Measurements from ENCODE around the gene GSK3A.
A peak's percentile ranks its signal among the peaks of the same experiment; 100 is the strongest.

The GSK3A gene

GRCh38 chr19:42281146-42281826 lies 38.9 kb upstream of the GSK3A start (continued):
- TF ChIP-seq ZBTB26 (tag by site-specific recombination; optimal IDR thresholded peaks at IDR 0.05): no peak
- TF ChIP-seq ZNF433 (tag by site-specific recombination; IDR thresholded peaks at IDR 0.05; ENCODE audit: low read depth): no peak
- TF ChIP-seq AEBP2 (tag by site-specific recombination; IDR thresholded peaks at IDR 0.05; ENCODE audit: borderline replicate concordance): no peak
- TF ChIP-seq KLF7 (tag by site-specific recombination; IDR thresholded peaks at IDR 0.05; ENCODE audit: borderline replicate concordance): peak; percentile 99; the same call in 1 of the 2 replicates
- TF ChIP-seq ZNF362 (tag by site-specific recombination; IDR thresholded peaks at IDR 0.05): no peak

GRCh38 chr19:42280815-42281145 lies 38.4 kb upstream of the GSK3A start:
- POLR2A ChIA-PET: interaction anchor here (1.1 to 12.3 kb wide), 5 partner anchors 13 to 47 kb away, joined by 3 to 242 read pairs (median 6); partner anchors contain the start of genes GSK3A, PAFAH1B3 and PRR19
- Histone ChIP-seq H3K4me1 (ENCODE audit: control insufficient read depth, insufficient read depth, low read length) (peaks cover 51% of the 10 kb centered on the region), H3K4me3 (ENCODE audit: low read depth, low read length) (peak overlapping the region; percentile 55), H3K27ac (ENCODE audit: extremely low read depth, low read depth, low read length) (peak overlapping the region; percentile 92), H3K36me3 (ENCODE audit: control insufficient read depth in 2 of 2, insufficient read depth in 1 of 2, low read length in 2 of 2) (peaks cover 0 to 6% of the 10 kb centered on the region in 2 experiments; a peak in 1 of 3 replicates), H3K9me3 (ENCODE audit: control insufficient read depth, insufficient read depth, low read depth, low read length) (no peaks in the 10 kb centered on the region)
- CTCF ChIA-PET: interaction anchor here (1.0 to 7.5 kb wide), 4 partner anchors 10 to 99 kb away, joined by 3 to 276 read pairs (median 35); partner anchors contain the start of genes CIC and GSK3A
- TF ChIP-seq ZBTB1 (tag by site-specific recombination; IDR thresholded peaks at IDR 0.05) (no peak), PBX3 (CRISPR knock-in tag; IDR thresholded peaks at IDR 0.05) (0 out of 2 replicates have a peak, but pooled peaks have one; percentile 4), ZNF518A (tag by site-specific recombination; conservative IDR thresholded peaks at IDR 0.05; ENCODE audit: low read depth) (no peak), EGR2 (tag by site-specific recombination; IDR thresholded peaks at IDR 0.05; ENCODE audit: low read depth) (peak; percentile 91), ZFHX2 (tag by site-specific recombination; conservative IDR thresholded peaks at IDR 0.05) (peak; percentile 96), ZBTB8A (tag by site-specific recombination; IDR thresholded peaks at IDR 0.05) (peak; percentile 68; the same call in 1 of the 2 replicates)
